CD4-positive, alpha-beta T cell treated with Interleukin-1 beta for 1 hour (primary cell): ENCODE results near the gene UCN.
"Not testable (repeated sequence)": the region's sequence is repeated elsewhere in the genome, so short reads cannot be mapped to it uniquely, and the experiment has no call there.

ENCODE experiments used
- DNase-seq, 2 donors: peaks; one replicate each; pipeline ENCODE4 v3.0.0-alpha.2; 2020 to 2022

The UCN gene, protein sequence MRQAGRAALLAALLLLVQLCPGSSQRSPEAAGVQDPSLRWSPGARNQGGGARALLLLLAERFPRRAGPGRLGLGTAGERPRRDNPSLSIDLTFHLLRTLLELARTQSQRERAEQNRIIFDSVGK

DNA sequence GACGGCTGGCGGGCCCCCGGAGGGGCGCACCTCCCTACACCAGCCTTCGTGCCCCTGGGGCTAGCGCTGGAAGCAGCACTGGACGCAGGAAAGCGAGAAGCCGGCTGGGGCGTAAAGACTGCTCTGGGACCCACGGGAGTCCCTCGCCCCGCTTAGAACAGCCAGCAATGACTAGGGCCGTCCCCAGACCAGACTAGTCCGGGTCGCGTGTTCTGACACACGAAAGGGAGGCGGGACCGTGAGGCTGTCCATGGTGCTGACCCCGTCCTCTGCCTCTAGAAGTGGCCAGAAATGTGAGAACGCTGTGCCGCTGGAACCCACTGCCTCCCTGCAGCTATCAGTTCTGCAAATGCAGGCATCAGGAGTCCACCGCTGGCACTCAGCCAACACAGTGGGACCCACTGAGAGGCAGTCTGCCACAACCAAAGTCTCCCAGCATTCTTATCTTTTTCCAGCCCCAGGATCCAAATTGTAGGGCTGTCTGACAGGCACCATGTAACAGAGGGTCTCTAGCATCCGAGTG is at the start of gene UCN:
Gene UCN, minus strand, starts transcription at position 87 of the 523 bp plus-strand sequence. CDS start 550 bp downstream, outside the sequence.
- DNase-seq, result no peak

DNA sequence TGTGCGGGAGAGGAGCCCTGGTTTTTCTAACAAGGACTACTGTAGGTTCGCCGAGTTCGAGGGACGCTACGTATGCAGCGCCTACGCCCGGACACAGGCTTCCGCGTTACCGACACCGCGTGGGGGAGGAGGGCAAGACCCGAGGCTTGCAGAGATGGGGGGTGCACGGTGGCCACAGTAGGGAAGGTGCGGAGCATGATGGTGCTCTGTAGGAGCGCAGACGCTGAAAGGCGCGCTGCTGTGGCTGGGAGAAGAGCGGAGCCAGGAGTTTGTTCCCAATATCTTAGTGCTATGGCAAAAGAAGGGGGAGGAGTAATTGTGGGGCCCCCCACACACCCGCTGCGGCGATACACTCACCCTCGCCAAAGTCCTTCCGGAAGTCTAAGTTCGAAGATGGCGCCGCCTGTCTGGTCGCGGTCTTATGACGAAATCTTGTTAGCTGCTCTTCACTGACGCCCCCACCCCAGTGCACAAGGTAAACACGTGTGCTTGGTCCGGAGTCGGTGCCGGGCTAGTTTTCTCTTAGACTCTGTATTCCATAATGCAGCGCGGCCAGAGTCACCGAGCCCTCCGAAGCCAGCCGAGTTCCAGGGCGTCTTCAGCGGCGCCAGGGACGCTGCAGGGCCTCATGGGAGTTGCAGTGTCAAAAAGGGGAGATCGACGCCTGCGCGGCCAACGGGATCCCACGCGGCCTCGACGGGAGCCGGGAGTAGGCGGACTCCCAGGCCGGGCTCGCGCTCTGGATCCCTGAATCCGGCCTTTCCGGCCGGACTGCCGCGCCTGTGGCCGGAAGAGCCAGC is 48.3 kb upstream of the UCN start, which contains the start of gene GTF3C2:
Gene GTF3C2, minus strand, starts transcription at position 383 of the 800 bp plus-strand sequence. CDS start 13,210 bp downstream, outside the sequence.
- DNase-seq, result peak; percentile 93

DNA sequence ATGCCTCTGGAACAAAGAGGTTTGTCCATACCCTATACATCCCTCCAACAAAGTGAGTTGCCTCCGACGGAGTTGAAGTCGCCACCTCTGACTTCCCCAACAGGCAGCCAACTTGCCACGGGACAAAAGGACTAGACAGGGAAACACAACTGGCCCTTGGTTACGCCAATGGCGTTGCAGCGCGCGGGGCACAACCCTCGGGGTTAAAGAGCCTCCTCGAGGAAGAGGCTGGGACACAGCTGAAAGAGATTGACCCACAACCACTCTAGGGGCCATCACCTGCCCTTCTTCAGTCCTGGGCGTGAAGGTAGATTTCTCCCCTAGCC is 47.8 kb upstream of the UCN start:
- DNase-seq, result no peak

DNA sequence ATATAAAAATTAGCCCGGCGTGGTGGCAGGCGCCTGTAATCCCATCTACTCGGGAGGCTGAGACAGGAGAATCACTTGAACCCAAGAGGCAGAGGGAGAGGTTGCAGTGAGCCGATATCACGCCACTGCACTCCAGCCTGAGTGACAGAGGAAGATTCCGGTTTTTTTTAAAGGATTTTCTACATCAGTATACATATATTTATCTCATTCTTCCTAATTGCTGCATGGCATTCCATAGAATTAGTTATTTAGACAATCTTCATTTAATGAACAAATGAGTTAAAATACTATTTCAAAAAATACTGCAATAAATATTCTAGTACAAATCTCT is 46.3 kb upstream of the UCN start:
- no peak for DNase-seq

DNA sequence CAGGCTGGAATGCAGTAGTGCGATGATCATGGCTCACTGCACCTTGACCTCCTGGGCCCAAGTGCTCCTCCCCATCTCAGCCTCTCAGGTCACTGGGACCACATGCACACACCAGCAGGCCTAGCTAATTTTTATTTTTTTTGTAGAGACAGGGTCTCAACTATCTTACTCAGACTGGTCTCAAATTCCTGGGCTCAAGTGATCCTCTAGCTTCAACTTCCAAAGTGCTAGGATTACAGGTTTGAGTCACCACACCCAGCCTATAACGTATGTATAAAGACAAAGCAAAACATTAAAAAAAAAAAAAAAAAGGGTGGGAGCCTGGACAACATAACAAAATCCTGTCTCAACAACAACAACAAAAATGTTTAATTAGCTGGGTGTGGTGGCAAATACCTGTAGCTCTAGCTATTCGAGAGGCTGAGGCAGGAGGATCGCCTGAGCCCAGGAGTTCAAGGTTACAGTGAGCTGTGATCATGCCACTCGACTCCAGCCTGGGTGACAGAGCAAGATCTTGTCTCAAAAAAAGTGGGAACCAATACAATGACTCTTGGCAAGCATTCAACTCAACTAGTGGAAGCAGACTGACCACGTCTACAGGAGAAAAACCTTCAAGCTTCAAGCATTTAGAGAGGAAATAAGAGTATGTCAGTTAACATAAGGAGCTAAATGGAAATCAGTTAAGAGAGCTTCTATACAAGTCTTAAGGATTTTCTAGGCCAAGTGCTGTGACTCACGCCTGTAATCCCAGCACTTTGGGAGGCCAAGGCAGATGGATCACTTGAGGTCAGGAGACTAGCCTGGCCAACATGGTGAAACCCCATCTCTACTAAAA is 45.7 kb upstream of the UCN start:
- DNase-seq, result no peak

DNA sequence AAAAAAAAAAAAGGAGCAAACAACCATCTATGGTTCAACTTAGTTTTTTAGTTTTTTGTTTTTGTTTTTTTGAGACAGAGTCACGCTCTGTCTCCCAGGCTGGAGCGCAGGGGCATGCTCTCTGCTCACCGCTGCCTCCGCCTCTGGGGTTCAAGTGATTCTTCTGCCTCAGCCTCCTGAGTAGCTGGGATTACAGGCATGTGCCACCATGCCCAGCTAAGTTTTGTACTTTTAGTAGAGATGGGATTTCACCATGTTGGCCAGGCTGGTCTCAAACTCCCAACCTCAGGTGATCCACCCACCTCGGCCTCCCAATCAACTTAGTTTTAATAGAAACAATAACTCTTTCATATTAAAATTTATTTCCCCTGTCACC is 45.1 kb upstream of the UCN start:
- DNase-seq, result not testable (repeated sequence)

DNA sequence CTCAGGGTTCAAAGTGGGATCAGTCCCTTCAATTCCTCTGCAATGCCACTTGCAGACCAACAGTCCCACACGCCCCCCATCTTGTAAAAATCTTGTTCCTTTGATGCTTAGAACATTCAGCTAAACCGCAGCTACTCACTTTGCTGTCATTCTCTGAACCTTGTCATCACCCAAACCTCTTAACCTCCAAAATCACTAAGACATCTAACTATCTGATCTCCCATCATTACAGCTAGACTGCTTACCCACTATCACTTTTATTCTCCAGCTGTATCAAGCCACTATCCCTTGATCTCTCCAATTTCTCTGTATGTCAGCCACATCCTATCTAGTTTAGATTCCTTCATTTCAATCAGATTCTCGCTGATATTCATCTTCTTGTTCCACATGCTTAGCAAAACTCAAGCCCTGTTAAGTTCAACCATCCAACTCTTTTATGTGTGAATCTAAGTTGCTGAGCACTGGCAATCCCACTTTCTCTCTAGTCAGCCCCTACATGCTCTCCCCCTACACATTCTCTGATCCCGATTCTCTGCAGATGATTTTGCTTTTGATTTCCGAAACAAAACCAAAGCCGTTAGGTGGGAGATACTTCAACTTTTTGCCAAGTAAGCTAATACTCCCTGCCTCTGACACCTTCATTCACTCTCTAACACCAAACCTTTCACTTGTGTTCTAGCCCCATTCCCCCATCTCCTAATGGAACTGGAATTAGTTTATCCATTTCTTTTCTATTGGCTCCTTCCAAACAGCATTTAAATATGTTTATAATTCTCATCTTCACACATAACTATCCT is 43.8 kb upstream of the UCN start:
- DNase-seq, result no peak

DNA sequence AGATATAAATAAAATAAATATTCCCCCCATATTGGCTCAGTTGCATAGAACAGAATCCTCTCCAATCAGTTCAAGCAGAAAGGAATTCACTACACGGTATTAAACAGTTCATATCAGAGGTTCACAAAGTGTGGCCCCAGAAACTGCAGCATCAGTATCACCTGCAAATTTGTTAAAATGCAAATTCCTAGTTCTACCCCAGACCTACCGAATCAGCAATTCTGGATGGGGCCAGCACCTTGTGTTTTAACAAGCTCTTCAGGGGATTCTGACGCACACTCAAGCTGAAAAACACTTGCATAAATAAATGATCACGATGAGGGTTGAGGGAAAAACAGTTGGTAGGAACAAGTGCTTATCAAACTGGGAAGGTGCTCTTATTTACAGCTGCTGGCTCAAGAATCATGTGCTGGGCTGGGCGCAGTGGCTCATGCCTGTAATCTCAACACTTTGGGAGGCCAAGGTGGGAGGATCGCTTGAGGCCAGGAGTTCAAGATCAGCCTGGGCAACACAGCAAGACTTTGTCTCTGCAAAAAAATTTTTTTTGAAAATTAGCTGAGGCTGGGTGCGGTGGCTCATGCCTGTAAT is 42.0 kb upstream of the UCN start:
- no peak for DNase-seq

DNA sequence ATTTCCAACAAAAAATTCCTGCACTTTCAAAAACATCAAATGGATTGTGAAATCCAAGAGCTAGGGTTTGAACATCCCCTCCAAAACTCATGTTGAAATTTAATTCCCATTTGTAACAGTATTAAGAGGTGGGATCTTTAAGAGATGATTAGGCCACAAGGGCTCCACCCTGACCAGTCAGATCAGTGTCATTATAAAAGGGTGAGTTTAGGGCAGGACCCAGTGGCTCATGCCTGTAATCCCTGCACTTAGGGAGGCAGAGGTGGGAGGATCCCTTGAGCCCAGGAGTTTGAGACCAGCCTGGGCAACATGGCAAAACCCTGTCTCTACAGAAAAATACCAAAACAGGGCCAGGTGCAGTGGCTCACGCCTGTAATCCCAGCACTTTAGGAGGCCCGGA is 39.4 kb upstream of the UCN start:
- DNase-seq, result no peak

DNA sequence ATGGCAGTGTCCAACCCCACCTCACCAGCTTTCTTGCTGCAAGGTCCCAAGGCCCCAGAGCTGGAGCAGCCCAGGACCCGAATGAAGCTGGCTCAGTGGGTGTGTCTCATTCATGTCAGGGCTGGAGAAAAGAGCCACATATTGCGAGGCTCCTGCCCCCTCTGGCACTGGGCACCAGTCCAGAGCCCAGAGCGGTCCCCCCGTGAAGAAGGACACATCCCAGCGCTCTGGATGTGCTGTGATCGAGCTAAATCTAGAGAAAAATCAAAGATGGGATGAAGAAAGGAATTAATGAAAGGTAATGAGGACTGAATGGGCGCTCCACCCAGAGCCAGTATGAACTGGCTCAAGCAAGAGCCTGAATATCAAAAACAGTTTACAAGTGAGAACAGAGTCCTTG is 27.9 kb upstream of the UCN start:
- DNase-seq, result no peak

DNA sequence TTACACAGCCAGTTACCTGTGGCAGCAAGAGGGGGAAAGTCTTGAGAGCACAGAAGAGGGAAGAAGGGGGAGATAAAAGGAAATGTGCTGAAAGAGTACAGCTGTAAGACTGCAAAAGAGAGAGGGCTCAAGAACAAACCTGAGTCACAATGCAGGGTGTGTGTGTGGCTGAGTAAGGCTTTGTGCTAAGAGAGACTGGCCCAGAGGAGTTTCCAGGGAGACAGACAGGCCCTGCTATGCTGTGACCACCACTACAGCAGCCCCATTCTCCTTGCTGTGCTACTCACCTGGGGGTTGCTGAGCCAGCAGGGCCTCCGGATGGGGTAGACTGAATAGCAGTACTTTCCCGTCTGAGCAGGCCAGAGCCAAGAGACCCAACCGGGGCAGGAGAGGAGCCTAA is 27.1 kb upstream of the UCN start:
- DNase-seq, result no peak

DNA sequence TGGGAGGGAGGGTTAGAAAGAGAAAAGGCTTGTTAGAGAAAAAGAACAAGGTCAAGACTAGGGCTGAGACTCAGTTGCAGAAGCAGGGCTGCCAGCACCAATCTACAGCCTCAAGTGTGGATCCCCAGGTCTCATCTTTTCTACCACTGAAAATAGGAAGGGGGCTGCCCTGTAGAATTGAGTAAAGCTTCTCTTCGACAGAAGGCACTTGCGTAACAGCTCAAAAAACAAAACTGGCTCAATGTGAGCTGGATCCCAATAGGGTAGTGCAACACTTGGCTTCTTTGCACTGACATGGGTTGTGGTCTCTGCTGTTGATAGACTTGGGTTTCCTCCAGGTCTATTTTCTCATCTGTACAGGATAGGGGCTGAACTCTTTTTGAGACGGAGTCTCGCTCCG is 16.5 kb upstream of the UCN start:
- DNase-seq, result no peak

DNA sequence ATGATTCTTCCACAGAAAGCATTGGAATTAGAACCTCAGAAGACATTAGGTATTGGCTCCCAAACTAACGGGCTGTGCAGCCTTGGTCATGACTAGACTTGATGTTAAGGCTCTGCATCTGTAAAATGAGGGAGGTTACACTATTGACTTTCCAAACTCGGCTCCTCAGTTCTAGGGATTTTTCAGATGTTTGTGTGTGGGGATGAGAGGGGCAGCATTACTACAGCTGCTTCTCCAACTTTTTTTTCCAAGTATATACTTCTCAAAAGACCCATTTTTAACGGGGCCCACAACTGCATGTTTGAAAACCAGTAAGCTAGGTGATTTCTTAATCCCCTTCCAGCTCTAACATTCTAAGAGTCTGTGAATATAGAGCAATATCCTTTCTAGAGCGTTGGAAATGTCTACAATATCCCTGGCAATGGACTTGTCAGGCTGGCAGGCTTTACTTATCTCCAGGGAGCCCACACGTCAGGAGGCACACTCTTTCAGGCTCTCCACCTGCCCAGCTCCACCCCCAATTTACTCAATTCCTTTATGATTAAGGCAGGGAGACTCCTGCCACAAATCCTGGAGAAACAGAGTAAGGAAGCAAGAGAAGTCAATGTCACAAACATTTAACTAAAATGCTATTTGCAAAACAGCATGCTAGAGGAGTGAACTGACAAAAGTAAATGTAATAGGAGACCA is 15.5 kb upstream of the UCN start:
- no peak for DNase-seq

DNA sequence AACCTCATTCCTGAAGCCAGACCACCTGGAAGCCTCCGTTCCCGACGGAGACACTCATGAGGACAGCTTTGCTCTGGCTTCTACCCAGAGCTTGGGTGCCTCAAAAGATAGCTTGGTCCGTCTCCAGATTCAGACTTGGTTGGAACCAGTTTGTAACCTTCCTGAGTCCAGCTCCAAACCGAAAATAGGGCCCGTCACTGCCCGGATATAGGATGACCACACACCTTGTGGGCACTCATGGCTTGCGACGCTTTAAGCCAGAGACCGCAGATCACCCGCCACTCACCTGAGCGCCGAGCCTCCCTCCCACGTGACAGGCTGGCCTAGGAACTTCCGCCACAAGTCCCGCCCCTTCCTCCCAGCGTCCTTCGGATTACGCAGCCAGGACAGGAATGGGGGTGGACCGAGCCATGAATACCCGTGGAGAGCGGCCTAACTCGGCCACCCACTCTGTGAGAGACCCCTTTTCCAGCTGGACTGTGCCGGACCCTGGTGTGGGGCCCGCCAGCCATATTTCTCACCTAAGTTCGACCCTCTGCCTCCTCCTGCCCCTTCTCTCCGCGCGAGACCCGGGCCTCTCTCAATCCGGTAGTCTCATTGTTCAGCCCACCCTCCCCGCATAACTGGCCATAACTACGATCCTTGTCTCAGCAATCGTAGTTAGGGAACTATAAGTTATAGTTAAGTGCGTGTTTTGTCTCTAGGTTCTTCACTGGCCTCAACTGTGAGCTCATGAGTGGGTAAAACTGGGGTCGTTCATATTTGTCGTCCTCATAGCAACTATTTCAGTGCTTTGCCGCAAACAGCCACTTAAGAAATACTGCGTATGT is 14.7 kb upstream of the UCN start, which contains the start of gene MPV17:
Gene MPV17, minus strand, starts transcription at position 332 of the 830 bp plus-strand sequence. CDS start 580 bp downstream, outside the sequence.
- DNase-seq, result peak; percentile 88

DNA sequence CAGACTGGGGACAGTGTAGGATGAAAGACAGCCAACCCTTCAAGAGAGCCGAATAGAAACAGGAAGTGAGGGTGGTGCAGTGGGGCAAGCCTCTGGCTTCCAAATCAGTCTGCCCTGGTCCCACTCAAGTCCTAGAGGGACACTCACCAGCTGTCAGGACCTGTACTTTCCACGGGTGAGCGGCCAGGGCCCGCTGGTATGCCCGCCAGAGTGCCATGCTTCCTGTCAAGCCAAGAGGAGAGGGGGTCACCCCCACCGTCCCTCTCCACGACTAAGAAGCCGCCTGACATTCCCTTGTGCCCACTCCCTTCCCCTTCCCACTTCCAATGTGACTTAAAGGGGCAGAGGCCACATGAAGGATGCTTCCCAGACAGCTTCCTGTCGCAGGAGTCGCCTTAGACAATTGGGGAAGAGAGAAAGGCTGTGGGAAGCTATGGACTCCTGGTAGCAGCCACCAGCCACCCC is 14.1 kb upstream of the UCN start:
- peak in 1 of 2 donors; percentile 16 for DNase-seq

DNA sequence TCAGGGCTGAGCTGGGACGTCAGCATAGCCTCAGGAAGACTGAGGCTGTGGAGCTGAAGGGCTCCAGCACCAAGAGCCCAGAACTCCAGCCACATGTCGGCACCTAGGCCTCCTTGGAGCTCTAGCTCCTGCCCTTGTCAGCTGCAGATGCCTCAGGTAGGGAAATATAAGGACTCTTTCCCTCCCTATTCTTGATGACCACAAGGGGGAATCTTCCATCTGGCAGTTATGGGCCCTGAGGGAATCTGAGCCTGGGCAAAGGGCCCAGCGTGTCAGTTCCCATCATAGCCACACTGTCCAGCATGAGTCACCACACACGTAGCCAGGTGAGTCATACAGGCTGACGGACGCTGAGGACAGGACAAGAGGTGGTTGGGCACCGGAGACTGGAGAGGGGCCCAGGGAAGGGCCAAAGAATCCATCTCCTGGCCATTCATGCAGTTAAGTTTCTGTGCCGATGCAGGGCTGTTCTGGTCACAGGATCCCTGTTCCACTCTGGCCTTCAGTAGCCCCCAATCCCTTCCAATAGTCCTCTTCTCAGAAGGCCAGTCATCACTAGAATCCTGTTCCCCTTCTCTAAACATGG is 12.8 kb upstream of the UCN start:
- peak in 1 of 2 donors; percentile 18 for DNase-seq

DNA sequence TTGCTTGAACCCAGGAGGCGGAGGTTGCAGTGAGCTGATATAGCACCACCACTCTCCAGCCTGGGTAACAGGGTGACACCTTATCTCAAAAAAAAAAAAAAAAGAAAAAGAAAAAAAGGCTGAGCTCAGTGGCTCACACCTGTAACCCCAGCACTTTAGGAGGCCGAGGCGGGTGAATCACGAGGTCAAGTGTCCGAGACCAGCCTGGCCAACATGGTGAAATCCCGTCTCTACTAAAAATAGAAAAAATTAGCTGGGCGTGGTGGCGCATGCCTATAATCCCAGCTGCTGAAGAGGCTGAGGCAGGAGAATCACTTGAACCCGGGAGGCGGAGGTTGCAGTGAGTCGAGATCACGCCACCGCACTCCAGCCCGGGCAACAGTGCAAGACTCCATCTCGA is 11.6 kb upstream of the UCN start:
- DNase-seq, result not testable (repeated sequence)

DNA sequence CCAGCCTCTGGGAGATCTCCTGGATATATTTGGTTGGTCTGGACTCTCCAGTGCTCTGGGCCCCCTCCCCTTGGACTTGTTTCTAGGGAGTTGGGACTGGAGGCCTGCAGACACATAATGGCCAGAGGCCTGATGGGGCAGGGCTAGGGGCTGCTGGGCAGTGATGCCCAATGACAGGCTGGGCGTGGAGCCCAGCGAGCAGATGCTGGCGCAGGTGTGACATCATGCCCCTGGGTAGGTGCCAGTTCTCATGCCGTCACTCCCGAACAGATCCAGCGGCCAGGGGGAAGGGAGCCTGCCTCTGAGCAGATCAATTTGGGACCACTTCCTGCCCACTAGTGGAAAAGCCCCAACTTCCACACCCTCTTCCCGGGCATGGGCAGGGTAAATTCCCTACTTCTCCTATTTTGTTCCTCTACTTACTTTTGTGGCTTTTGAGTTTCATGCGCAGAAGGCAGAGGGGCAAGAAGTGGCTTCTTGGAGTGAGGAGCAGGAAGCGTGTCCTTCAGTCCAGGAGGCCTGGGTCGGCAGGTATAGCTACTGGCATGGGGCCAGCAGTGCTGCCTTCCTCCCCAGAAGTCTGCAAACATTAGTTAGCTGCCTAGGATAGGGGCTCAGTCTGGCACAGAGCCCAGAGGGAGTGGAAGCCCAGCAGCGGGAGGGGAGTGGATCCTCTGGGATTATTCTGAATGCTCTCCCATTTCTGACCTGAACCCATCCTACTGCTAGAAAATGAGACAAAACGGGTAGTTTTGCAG is 8.6 kb upstream of the UCN start:
- no peak for DNase-seq

DNA sequence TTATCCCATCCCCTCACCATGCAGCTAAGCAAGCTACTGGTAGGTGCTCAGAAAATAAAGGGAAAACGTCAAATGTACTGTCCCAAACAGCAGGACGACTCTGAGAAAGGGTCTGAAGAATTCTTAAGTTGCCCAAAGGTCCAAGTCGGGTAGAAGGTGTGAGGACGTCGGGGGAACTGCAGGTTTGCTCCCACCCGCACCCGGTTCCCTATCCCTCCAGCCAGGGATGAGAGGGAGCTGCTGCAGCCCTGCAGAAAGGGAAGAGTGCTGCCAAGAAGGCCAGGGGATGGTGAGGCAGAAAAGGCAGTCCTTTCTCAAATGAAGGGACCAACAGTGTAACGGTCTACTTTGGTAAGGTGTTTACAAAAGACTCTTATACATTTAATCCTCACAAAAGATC is 6.9 kb upstream of the UCN start:
- no peak for DNase-seq

DNA sequence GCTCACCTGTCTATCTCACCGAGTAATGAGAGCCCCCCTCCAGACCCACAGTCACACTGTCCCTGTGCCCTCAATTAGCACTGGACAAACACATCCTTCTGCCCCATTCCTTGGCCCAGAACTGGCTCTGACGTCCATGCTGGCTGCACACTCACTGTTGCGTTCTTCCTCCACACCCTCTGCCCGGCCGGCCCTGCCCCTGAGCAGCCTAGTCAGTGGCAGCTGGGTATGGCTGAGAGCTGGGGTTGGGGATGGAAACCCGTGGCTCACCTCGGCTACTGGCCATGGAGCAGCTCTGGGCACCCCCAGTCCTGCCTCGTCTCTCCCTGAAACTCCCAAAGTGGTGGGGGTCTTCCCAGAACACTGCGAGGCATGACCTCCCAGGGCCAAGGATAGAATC is 6.5 kb upstream of the UCN start:
- no peak for DNase-seq
